GM12878 (cell line): ENCODE data around the gene CRYGN. TPM values are rescaled to one million over a fixed set of nuclear protein-coding genes. Genes with fewer than 3 reads are reported as not detected.

Experiments used
- ATF7 ChIP-seq: fragments of 450-650 bp; IDR thresholded peaks from 2 replicates; pipeline ENCODE4 v1.6.1; 2016; ENCODE audit warnings: low read depth, mild to moderate bottlenecking
- CUX1 ChIP-seq: IDR thresholded peaks from 2 replicates; pipeline ENCODE4 v1.6.1; 2012; ENCODE audit warnings: improper control_type of control experiment, low read depth, low read length; ENCODE audit not compliant: insufficient replicate concordance
- ELK1 ChIP-seq: IDR thresholded peaks from 2 replicates; pipeline ENCODE4 v1.6.1; 2012; ENCODE audit warnings: low read depth, low read length, improper control_type of control experiment
- EP300 ChIP-seq, 2 experiments: fragments of 150-350 bp in 1 of 2; IDR thresholded peaks; 2 replicates each; pipeline ENCODE4 v1.6.1; 2011 to 2012; ENCODE audit warnings: low read depth in 2 of 2, low read length in 2 of 2, borderline replicate concordance in 1 of 2, improper control_type of control experiment in 1 of 2, inconsistent platforms in 1 of 2; ENCODE audit not compliant: control insufficient read depth in 1 of 2
- JUNB ChIP-seq: IDR thresholded peaks from 2 replicates; pipeline ENCODE4 v1.6.1; 2016; ENCODE audit warnings: antibody characterized with exemption, mild to moderate bottlenecking
- KDM1A ChIP-seq: fragments of 200-600 bp; sonication (generic); IDR thresholded peaks from 2 replicates; pipeline ENCODE4 v1.6.1; 2016; ENCODE audit warnings: borderline replicate concordance
- MXI1 ChIP-seq: fragments of 150-350 bp; IDR thresholded peaks from 2 replicates; pipeline ENCODE4 v1.6.1; 2011; ENCODE audit warnings: low read depth, mild to moderate bottlenecking, inconsistent platforms, low read length, improper control_type of control experiment
- NR2F1 ChIP-seq: fragments of 450-650 bp; conservative IDR thresholded peaks from 2 replicates; pipeline ENCODE4 v1.6.1; 2017; ENCODE audit warnings: mild to moderate bottlenecking
- POLR2AphosphoS2 ChIP-seq: IDR thresholded peaks from 2 replicates; pipeline ENCODE4 v1.6.1; 2011; ENCODE audit warnings: low read depth, mild to moderate bottlenecking, low read length, improper control_type of control experiment, moderate library complexity
- RELA ChIP-seq: fragments of 450-650 bp; IDR thresholded peaks from 2 replicates; pipeline ENCODE4 v1.8.0; 2014; ENCODE audit warnings: borderline replicate concordance; ENCODE audit not compliant: partially characterized antibody
- RFX5 ChIP-seq: IDR thresholded peaks from 2 replicates; pipeline ENCODE4 v1.6.1; 2011; ENCODE audit warnings: low read depth, low read length, improper control_type of control experiment
- SIN3A ChIP-seq: IDR thresholded peaks from 2 replicates; pipeline ENCODE4 v1.6.1; 2012; ENCODE audit warnings: low read depth, low read length, improper control_type of control experiment
- SUPT20H ChIP-seq: IDR thresholded peaks from 2 replicates; pipeline ENCODE4 v1.6.1; 2011; ENCODE audit warnings: low read depth, mild to moderate bottlenecking, low read length, moderate library complexity, borderline replicate concordance; ENCODE audit not compliant: control insufficient read depth
- ZNF274 ChIP-seq: IDR thresholded peaks from one replicate; pipeline ENCODE4 v1.8.0; 2011; ENCODE audit not compliant: insufficient read length, insufficient read depth
- polyA plus RNA-seq, 11 experiments: library from polyadenylated mRNA; depleted of rRNA in 4 of 11; unstranded in 6 of 11; stranded (reverse) in 5 of 11; fragments of >200 nt; fragmentation: Nextera tagmentation in 4 of 11; fragmentation: Illumina TruSeq in 1 of 11; extraction: Ambion mirVana in 4 of 11; extraction: Trizol in 1 of 11; gene quantifications; 1 replicate in 1 of 11; 2 replicates in 10 of 11; pipeline versions ENCODE4 v1.2.1 to v1.2.3, GENCODE V29; 2011 to 2016; ENCODE audit warnings: inconsistent platforms in 2 of 11, missing spikeins in 2 of 11, low read depth in 1 of 11
- total RNA-seq, 4 experiments: library from RNA; depleted of rRNA in 3 of 4; stranded (reverse); fragments of >200 nt in 3 of 4; fragmentation: Illumina TruSeq in 1 of 4; extraction: Trizol in 1 of 4; gene quantifications; 2 replicates each; pipeline versions ENCODE4 v1.2.1 to v1.2.3, GENCODE V29; 2013 to 2021
- TF ChIP-seq, protein P1 (sequence below): fragments of 450-650 bp; IDR thresholded peaks from 2 replicates; pipeline ENCODE4 v1.6.1; 2017; ENCODE audit warnings: mild to moderate bottlenecking
- TF ChIP-seq, protein P2 (sequence below): fragments of 450-650 bp; formaldehyde crosslinking; IDR thresholded peaks from 2 replicates; pipeline ENCODE4 v1.5.0; 2022; ENCODE audit warnings: mild to moderate bottlenecking, missing genetic modification characterization

The CRYGN gene
- total and polyA plus RNA-seq, 10 of the 15 experiments (the other 5 are each of a cell fraction or from before 2014, with no cell fraction given), result not detected

DNA sequence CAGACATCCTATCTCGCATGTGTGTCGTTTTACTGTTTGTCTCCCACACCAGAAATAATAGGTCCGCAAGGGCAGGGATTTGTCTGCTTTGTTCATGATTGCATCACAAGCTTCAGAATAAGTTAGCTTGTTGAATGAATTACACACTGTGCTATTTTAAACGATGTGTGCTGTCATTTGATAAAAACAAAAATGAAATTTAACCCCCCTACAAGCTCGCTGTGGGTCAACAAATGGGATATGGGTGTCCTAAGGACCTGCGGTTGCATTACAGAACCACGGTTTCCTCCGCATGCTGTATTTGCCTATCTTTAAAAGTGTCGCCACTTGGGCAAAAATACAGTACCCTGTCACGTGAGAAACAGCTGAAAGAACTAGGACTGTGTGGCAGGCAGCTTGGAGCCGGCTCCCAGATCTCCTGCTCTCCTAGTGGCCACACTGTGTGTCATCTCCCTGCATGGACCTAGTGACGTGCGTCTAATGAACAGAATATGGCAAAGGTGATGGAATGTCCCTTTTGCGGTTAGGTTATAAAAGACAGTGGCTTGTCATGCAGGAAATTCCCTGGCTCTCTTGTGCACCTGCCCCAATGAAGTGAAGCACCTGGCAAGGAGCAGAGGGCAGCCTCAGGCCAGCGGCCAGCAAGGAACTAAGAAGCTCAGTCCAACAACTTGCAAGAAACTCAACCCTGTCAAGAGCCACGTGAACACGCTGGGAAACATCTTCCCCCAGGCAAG is 32.9 kb upstream of the CRYGN start (continued):
- TF ChIP-seq, protein P1, sequence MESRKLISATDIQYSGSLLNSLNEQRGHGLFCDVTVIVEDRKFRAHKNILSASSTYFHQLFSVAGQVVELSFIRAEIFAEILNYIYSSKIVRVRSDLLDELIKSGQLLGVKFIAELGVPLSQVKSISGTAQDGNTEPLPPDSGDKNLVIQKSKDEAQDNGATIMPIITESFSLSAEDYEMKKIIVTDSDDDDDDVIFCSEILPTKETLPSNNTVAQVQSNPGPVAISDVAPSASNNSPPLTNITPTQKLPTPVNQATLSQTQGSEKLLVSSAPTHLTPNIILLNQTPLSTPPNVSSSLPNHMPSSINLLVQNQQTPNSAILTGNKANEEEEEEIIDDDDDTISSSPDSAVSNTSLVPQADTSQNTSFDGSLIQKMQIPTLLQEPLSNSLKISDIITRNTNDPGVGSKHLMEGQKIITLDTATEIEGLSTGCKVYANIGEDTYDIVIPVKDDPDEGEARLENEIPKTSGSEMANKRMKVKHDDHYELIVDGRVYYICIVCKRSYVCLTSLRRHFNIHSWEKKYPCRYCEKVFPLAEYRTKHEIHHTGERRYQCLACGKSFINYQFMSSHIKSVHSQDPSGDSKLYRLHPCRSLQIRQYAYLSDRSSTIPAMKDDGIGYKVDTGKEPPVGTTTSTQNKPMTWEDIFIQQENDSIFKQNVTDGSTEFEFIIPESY, result no peak
- TF ChIP-seq NR2F1 (peak; percentile 96), SUPT20H (no peak), JUNB (peak; percentile 63), POLR2AphosphoS2 (no peak), RFX5 (no peak; the same call in 1 of the 2 replicates), EP300 (IDR thresholded peaks at IDR 0.05; ENCODE audit: borderline replicate concordance in 1 of 2, control insufficient read depth in 1 of 2, low read depth in 2 of 2, low read length in 2 of 2) (peak; percentile 76 to 90; a peak in 3 of 4 replicates), ZNF274 (no peak), MXI1 (peak; percentile 60; the same call in 1 of the 2 replicates), SIN3A (no peak), RELA (peak; percentile 98), KDM1A (no peak), ELK1 (no peak), ATF7 (peak; percentile 67; the same call in 1 of the 2 replicates), CUX1 (peak; percentile 40)
- TF ChIP-seq, protein P2, sequence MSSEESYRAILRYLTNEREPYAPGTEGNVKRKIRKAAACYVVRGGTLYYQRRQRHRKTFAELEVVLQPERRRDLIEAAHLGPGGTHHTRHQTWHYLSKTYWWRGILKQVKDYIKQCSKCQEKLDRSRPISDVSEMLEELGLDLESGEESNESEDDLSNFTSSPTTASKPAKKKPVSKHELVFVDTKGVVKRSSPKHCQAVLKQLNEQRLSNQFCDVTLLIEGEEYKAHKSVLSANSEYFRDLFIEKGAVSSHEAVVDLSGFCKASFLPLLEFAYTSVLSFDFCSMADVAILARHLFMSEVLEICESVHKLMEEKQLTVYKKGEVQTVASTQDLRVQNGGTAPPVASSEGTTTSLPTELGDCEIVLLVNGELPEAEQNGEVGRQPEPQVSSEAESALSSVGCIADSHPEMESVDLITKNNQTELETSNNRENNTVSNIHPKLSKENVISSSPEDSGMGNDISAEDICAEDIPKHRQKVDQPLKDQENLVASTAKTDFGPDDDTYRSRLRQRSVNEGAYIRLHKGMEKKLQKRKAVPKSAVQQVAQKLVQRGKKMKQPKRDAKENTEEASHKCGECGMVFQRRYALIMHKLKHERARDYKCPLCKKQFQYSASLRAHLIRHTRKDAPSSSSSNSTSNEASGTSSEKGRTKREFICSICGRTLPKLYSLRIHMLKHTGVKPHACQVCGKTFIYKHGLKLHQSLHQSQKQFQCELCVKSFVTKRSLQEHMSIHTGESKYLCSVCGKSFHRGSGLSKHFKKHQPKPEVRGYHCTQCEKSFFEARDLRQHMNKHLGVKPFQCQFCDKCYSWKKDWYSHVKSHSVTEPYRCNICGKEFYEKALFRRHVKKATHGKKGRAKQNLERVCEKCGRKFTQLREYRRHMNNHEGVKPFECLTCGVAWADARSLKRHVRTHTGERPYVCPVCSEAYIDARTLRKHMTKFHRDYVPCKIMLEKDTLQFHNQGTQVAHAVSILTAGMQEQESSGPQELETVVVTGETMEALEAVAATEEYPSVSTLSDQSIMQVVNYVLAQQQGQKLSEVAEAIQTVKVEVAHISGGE (CRISPR knock-in tag), result no peak
